K562 (cell line): ENCODE results near the gene ZNRF1. TPM values are rescaled to one million over a fixed set of nuclear protein-coding genes. Genes with fewer than 3 reads are reported as not detected.

Experiments used
- BRCA1 ChIP-seq, 2 experiments: fragments of 450-650 bp in 1 of 2; sonication (generic) in 1 of 2; formaldehyde crosslinking in 1 of 2; IDR thresholded peaks; 2 replicates each; pipeline versions ENCODE4 v1.5.0 to v1.6.1; 2017 to 2020; ENCODE audit warnings: mild to moderate bottlenecking in 1 of 2, missing genetic modification reagents in 1 of 2
- CBX5 ChIP-seq: IDR thresholded peaks from 2 replicates; pipeline ENCODE4 v1.6.1; 2014; ENCODE audit warnings: low read depth, borderline replicate concordance
- CCNT2 ChIP-seq: IDR thresholded peaks from 2 replicates; pipeline ENCODE4 v1.6.1; 2011; ENCODE audit warnings: borderline replicate concordance, low read depth, mild to moderate bottlenecking, moderate library complexity, mixed read lengths, low read length; ENCODE audit not compliant: insufficient read length; ENCODE audit errors: extremely low read depth
- CHD2 ChIP-seq: IDR thresholded peaks from 2 replicates; pipeline ENCODE4 v1.6.1; 2011; ENCODE audit warnings: low read depth, low read length
- GABPB2 ChIP-seq: fragments of 250-450 bp; sonication (Bioruptor Pico); conservative IDR thresholded peaks from 2 replicates; pipeline ENCODE4 v1.5.1; 2021; ENCODE audit warnings: mild to moderate bottlenecking
- IFI16 ChIP-seq: fragments of 250-450 bp; sonication (Bioruptor Pico); IDR thresholded peaks from 2 replicates; pipeline ENCODE4 v2.1.2; 2022; ENCODE audit warnings: mild to moderate bottlenecking, inconsistent platforms
- MAFK ChIP-seq: IDR thresholded peaks from 2 replicates; pipeline ENCODE4 v1.6.1; 2011; ENCODE audit warnings: low read length, improper control_type of control experiment
- NELFE ChIP-seq: IDR thresholded peaks from 2 replicates; pipeline ENCODE4 v1.6.1; 2011; ENCODE audit warnings: mild to moderate bottlenecking; ENCODE audit not compliant: insufficient read depth, insufficient read length
- NONO ChIP-seq, 2 experiments: fragments of 200-400 bp in 1 of 2; fragments of 450-650 bp in 1 of 2; formaldehyde crosslinking in 1 of 2; IDR thresholded peaks; 2 replicates each; pipeline ENCODE4 v1.6.1; 2017; ENCODE audit warnings: low read depth in 2 of 2, mild to moderate bottlenecking in 2 of 2, moderate library complexity in 2 of 2, low read length in 1 of 2
- POLR3G ChIP-seq: IDR thresholded peaks from 2 replicates; pipeline ENCODE4 v1.6.1; 2011; ENCODE audit not compliant: insufficient read length, insufficient replicate concordance; ENCODE audit errors: extremely low read depth
- RUNX1 ChIP-seq: sonication (generic); IDR thresholded peaks from 2 replicates; pipeline ENCODE4 v1.6.1; 2016; ENCODE audit warnings: antibody characterized with exemption, low read depth
- SIN3A ChIP-seq, 2 experiments: fragments of 150-350 bp in 1 of 2; IDR thresholded peaks; 2 replicates each; pipeline ENCODE4 v1.6.1; 2011 to 2016; ENCODE audit warnings: borderline replicate concordance in 2 of 2, low read depth in 2 of 2, low read length in 2 of 2, mild to moderate bottlenecking in 2 of 2, moderate library complexity in 2 of 2; ENCODE audit not compliant: control insufficient read depth in 1 of 2
- SMAD1 ChIP-seq: fragments of 150-350 bp; IDR thresholded peaks from 2 replicates; pipeline ENCODE4 v1.6.1; 2014; ENCODE audit warnings: low read length, low read depth; ENCODE audit not compliant: partially characterized antibody
- TBP ChIP-seq: optimal IDR thresholded peaks from 2 replicates; pipeline ENCODE3; 2011; ENCODE audit warnings: low read depth, low read length, improper control_type of control experiment
- THAP7 ChIP-seq: fragments of 250-450 bp; sonication (Bioruptor Pico); IDR thresholded peaks from 2 replicates; pipeline ENCODE4 v1.5.0; 2021
- ZNF140 ChIP-seq: fragments of 250-450 bp; sonication (Bioruptor Pico); IDR thresholded peaks from 2 replicates; pipeline ENCODE4 v1.8.0; 2021; ENCODE audit warnings: moderate library complexity, mild to moderate bottlenecking, inconsistent platforms
- ZNF174 ChIP-seq: fragments of 250-450 bp; sonication (Bioruptor Pico); IDR thresholded peaks from 2 replicates; pipeline ENCODE4 v1.4.0; 2020; ENCODE audit warnings: mild to moderate bottlenecking
- ZNF695 ChIP-seq: fragments of 450-650 bp; formaldehyde crosslinking; IDR thresholded peaks from 2 replicates; pipeline ENCODE4 v1.4.0; 2020; ENCODE audit warnings: mild to moderate bottlenecking, moderate library complexity
- ZNF696 ChIP-seq: fragments of 250-450 bp; sonication (Bioruptor Pico); conservative IDR thresholded peaks from 2 replicates; pipeline ENCODE4 v1.4.0; 2020; ENCODE audit warnings: mild to moderate bottlenecking, moderate library complexity
- polyA plus RNA-seq, 8 experiments: library from polyadenylated mRNA; depleted of rRNA in 4 of 8; stranded (reverse) in 5 of 8; unstranded in 3 of 8; fragments of >200 nt; fragmentation: Nextera tagmentation in 2 of 8; fragmentation: Illumina TruSeq in 1 of 8; extraction: Ambion mirVana in 2 of 8; extraction: Trizol in 1 of 8; gene quantifications; 2 replicates each; pipeline versions ENCODE4 v1.2.1 to v1.2.3, GENCODE V29; 2011 to 2014; ENCODE audit warnings: inconsistent platforms in 1 of 8, missing spikeins in 1 of 8
- total RNA-seq, 7 experiments: library from RNA; depleted of rRNA in 6 of 7; stranded (reverse); fragments of >200 nt in 6 of 7; fragmentation: Illumina TruSeq in 2 of 7; extraction: Trizol in 2 of 7; gene quantifications; 2 replicates each; pipeline versions ENCODE4 v1.2.1 to v1.2.3, GENCODE V29; 2011 to 2021; ENCODE audit warnings: low replicate concordance in 1 of 7
- TF ChIP-seq, protein P1 (sequence below): fragments of 450-650 bp; formaldehyde crosslinking; IDR thresholded peaks from 2 replicates; pipeline ENCODE4 v1.4.0; 2020; ENCODE audit warnings: mild to moderate bottlenecking, mixed read lengths
- TF ChIP-seq, protein P2 (sequence below): fragments of 450-650 bp; IDR thresholded peaks from 2 replicates; pipeline ENCODE4 v1.6.1; 2014; ENCODE audit warnings: low read depth, mild to moderate bottlenecking, moderate library complexity, borderline replicate concordance
- TF ChIP-seq, protein P3 (sequence below): fragments of 250-450 bp; sonication (Bioruptor Pico); IDR thresholded peaks from 2 replicates; pipeline ENCODE4 v1.9.0; 2021; ENCODE audit warnings: mild to moderate bottlenecking

Gene ZNRF1
- total and polyA plus RNA-seq, 9 of the 15 experiments (the other 6 are each of a cell fraction or from before 2014, with no cell fraction given), result 9.5 to 37.7 (median 20.0) TPM

GRCh38 chr16:75074920-75075687, 76.3 kb downstream of the ZNRF1 start (continued):
- TF ChIP-seq ZNF140 (no peak), SIN3A (IDR thresholded peaks at IDR 0.05; ENCODE audit: borderline replicate concordance in 2 of 2, control insufficient read depth in 1 of 2, low read depth in 2 of 2, low read length in 2 of 2) (0 out of 4 replicates have a peak, but pooled peaks of 1 of the 2 experiments have one; percentile 11), CHD2 (no peak), ZNF696 (CRISPR knock-in tag) (no peak), GABPB2 (CRISPR knock-in tag) (no peak), ZNF695 (CRISPR knock-in tag) (no peak), CBX5 (no peak), RUNX1 (peak; percentile 83; the same call in 1 of the 2 replicates), TBP (no peak), NONO (IDR thresholded peaks at IDR 0.05; ENCODE audit: low read depth in 2 of 2, low read length in 1 of 2) (no peak), MAFK (no peak), CCNT2 (no peak), BRCA1 (IDR thresholded peaks at IDR 0.05) (no peak), BRCA1 (CRISPR knock-in tag; IDR thresholded peaks at IDR 0.05) (no peak), NELFE (no peak), POLR3G (no peak), SMAD1 (no peak), IFI16 (CRISPR knock-in tag) (no peak), THAP7 (no peak), ZNF174 (0 out of 2 replicates have a peak, but pooled peaks have one; percentile 19)
- TF ChIP-seq, protein P1, sequence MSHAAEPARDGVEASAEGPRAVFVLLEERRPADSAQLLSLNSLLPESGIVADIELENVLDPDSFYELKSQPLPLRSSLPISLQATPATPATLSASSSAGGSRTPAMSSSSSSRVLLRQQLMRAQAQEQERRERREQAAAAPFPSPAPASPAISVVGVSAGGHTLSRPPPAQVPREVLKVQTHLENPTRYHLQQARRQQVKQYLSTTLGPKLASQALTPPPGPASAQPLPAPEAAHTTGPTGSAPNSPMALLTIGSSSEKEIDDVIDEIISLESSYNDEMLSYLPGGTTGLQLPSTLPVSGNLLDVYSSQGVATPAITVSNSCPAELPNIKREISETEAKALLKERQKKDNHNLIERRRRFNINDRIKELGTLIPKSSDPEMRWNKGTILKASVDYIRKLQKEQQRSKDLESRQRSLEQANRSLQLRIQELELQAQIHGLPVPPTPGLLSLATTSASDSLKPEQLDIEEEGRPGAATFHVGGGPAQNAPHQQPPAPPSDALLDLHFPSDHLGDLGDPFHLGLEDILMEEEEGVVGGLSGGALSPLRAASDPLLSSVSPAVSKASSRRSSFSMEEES (CRISPR knock-in tag), result 0 out of 2 replicates have a peak, but pooled peaks have one; percentile 7
- TF ChIP-seq, protein P2, sequence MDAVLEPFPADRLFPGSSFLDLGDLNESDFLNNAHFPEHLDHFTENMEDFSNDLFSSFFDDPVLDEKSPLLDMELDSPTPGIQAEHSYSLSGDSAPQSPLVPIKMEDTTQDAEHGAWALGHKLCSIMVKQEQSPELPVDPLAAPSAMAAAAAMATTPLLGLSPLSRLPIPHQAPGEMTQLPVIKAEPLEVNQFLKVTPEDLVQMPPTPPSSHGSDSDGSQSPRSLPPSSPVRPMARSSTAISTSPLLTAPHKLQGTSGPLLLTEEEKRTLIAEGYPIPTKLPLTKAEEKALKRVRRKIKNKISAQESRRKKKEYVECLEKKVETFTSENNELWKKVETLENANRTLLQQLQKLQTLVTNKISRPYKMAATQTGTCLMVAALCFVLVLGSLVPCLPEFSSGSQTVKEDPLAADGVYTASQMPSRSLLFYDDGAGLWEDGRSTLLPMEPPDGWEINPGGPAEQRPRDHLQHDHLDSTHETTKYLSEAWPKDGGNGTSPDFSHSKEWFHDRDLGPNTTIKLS, result no peak
- TF ChIP-seq, protein P3, sequence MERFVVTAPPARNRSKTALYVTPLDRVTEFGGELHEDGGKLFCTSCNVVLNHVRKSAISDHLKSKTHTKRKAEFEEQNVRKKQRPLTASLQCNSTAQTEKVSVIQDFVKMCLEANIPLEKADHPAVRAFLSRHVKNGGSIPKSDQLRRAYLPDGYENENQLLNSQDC (CRISPR knock-in tag), result no peak
